Parathyroid adenoma (tissue), 2 donors: ENCODE measurements around the gene CFTR.

Experiments
- H2AFZ ChIP-seq: fragments of 300-600 bp; sonication (generic); one replicate; pipeline ENCODE4 v1.7.0; 2017; ENCODE audit warnings: antibody characterized with exemption, mild to moderate bottlenecking
- H3K27ac ChIP-seq: fragments of 300-600 bp; sonication (generic); one replicate; pipeline ENCODE4 v1.7.0; 2017
- H3K27me3 ChIP-seq: fragments of 300-600 bp; sonication (generic); one replicate; pipeline ENCODE4 v1.7.0; 2017; ENCODE audit warnings: low read length; ENCODE audit not compliant: control insufficient read depth, insufficient read depth
- H3K36me3 ChIP-seq: fragments of 300-600 bp; sonication (generic); one replicate; pipeline ENCODE4 v1.7.0; 2017; ENCODE audit warnings: low read length; ENCODE audit not compliant: control insufficient read depth, insufficient read depth
- H3K4me1 ChIP-seq: fragments of 300-600 bp; sonication (generic); one replicate; pipeline ENCODE4 v1.7.0; 2017; ENCODE audit warnings: control low read depth
- H3K4me2 ChIP-seq: fragments of 300-600 bp; sonication (generic); one replicate; pipeline ENCODE4 v1.7.0; 2017; ENCODE audit warnings: low read length
- H3K4me3 ChIP-seq: fragments of 300-600 bp; sonication (generic); one replicate; pipeline ENCODE4 v1.7.0; 2017; ENCODE audit warnings: low read depth, low read length
- H3K79me2 ChIP-seq: fragments of 300-600 bp; sonication (generic); one replicate; pipeline ENCODE4 v1.7.0; 2017; ENCODE audit warnings: control low read depth
- H3K9ac ChIP-seq: fragments of 300-600 bp; sonication (generic); one replicate; pipeline ENCODE4 v1.7.0; 2017; ENCODE audit warnings: mild to moderate bottlenecking
- H3K9me3 ChIP-seq: fragments of 300-600 bp; sonication (generic); one replicate; pipeline ENCODE4 v1.7.0; 2017; ENCODE audit warnings: low read length; ENCODE audit not compliant: control insufficient read depth
- CTCF ChIP-seq: fragments of 300-600 bp; sonication (generic); IDR thresholded peaks from one replicate; pipeline ENCODE4 v1.7.0; 2017; ENCODE audit warnings: antibody characterized with exemption, mild to moderate bottlenecking
- donor health status: primary hyperparathyroidism.

CFTR gene

DNA sequence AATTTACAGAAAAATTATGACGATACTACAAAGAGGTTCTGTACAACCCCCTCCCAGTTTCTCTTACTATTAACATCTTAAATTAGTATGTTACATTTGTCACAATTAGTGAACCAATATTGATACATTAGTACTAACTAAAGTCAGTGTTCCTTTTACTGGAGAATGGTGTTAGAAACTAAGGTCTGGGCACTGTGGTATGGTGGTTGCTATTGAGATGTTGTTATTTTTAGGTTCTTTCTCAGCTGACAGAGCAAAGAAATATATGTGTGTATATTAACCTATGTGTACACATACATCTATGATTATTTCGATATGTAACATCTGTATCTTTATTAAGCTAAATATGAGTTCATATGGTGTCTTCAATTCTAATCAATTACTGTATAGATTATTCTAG lies 11.7 kb upstream of the CFTR start:
- TF ChIP-seq CTCF, result no peak
- Histone ChIP-seq H3K27me3 (no peaks in the 10 kb centered on the region), H3K79me2 (no peaks in the 10 kb centered on the region), H3K9ac (no peak overlapping the region), H3K4me3 (no peak overlapping the region), H3K4me2 (no peak overlapping the region), H2AFZ (no peak overlapping the region), H3K9me3 (no peaks in the 10 kb centered on the region), H3K4me1 (no peaks in the 10 kb centered on the region), H3K36me3 (no peaks in the 10 kb centered on the region), H3K27ac (no peak overlapping the region)

DNA sequence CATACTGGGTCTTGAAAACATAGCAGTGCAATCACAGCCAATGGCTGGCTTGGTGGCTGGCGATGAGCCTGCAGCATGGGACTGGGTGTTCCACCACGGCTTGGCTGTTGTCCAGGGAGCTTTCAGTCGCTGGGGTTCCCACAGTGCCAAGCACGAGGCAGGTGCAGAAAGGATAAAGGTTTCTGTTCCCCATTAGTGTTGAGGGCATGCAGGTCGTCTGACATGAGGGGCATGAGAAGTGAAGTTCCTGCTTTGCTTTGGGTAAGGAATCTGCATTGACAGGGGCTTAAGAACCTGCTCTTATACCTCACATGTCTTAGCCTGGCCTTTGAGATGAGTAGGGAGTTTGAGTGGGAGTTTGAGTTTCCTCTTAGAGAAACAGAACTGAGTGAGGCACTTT lies 9.0 kb upstream of the CFTR start:
- Histone ChIP-seq H3K36me3 (no peaks in the 10 kb centered on the region), H3K27me3 (no peaks in the 10 kb centered on the region), H3K9me3 (no peaks in the 10 kb centered on the region), H3K9ac (no peak overlapping the region), H2AFZ (no peak overlapping the region), H3K4me2 (no peak overlapping the region), H3K27ac (no peak overlapping the region), H3K79me2 (no peaks in the 10 kb centered on the region), H3K4me3 (no peak overlapping the region), H3K4me1 (no peaks in the 10 kb centered on the region)
- TF ChIP-seq CTCF, result no peak

DNA sequence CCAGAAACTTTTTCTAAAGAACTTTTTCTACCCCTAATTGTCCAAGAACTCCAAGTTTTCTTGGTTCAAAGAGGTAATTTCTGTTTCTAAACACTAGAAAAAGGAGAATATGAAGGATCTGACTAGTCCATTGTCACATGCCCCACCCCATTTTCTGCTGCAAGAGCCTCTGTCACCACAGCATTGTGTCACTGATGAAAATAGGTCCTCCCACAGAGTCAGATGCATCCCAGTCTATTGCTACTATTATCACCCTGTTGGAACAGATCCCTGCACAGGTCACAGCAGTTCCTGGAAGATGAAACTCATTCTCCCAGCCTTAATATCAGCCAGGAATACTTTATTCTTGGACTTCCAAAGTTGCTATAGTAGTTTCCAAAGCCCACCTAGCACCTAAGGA lies 7.5 kb upstream of the CFTR start:
- Histone ChIP-seq H3K4me1 (no peaks in the 10 kb centered on the region), H3K9me3 (no peaks in the 10 kb centered on the region), H3K79me2 (no peaks in the 10 kb centered on the region), H3K4me3 (no peak overlapping the region), H3K9ac (no peak overlapping the region), H3K4me2 (no peak overlapping the region), H2AFZ (no peak overlapping the region), H3K27me3 (no peaks in the 10 kb centered on the region), H3K36me3 (no peaks in the 10 kb centered on the region), H3K27ac (no peak overlapping the region)
- no peak for TF ChIP-seq CTCF

GRCh38 chr7:117476557-117477215 lies 3.1 kb upstream of the CFTR start:
- H3K4me3 ChIP-seq, result no peak overlapping the region
- H3K9ac ChIP-seq, result no peak overlapping the region
- H3K4me2 ChIP-seq, result no peak overlapping the region
- H3K9me3 ChIP-seq, result no peaks in the 10 kb centered on the region
- no peaks in the 10 kb centered on the region for H3K4me1 ChIP-seq
- TF ChIP-seq CTCF, result no peak
- no peaks in the 10 kb centered on the region for H3K36me3 ChIP-seq
- H3K27me3 ChIP-seq, result no peaks in the 10 kb centered on the region
- no peaks in the 10 kb centered on the region for H3K79me2 ChIP-seq
- no peak overlapping the region for H3K27ac ChIP-seq
- no peak overlapping the region for H2AFZ ChIP-seq

- Histone ChIP-seq H3K9me3 (no peaks in the 10 kb centered on the region), H3K36me3 (no peaks in the 10 kb centered on the region), H3K4me2 (no peak overlapping the region), H3K27me3 (no peaks in the 10 kb centered on the region), H3K4me1 (no peaks in the 10 kb centered on the region), H3K4me3 (no peak overlapping the region), H3K9ac (no peak overlapping the region), H3K27ac (no peak overlapping the region), H2AFZ (peak overlapping the region; percentile 79), H3K79me2 (no peaks in the 10 kb centered on the region)
- no peak for TF ChIP-seq CTCF
Measured at GRCh38 chr7:117478836-117479224, 995 bp upstream of the CFTR start.
